Forelimb muscle (tissue), 1 donor: ENCODE results near the gene MEF2D. TPM values are rescaled to one million over a fixed set of nuclear protein-coding genes. Genes with fewer than 3 reads are reported as not detected.

ENCODE experiments used
- DNase-seq: peaks from one replicate; pipeline ENCODE4 v3.0.0-alpha.2; 2013; ENCODE audit warnings: low read depth
- polyA plus RNA-seq: library from polyadenylated mRNA; unstranded; fragments of 120-200 nt; gene quantifications from one replicate; pipeline ENCODE4 v1.2.1, GENCODE V29; 2013; ENCODE audit not compliant: insufficient read length

Gene MEF2D
- polyA plus RNA-seq, result 78.6 TPM

- DNase-seq, result no peak
These were observed at the start of gene MEF2D for GRCh38 chr1:156500543-156500792. TSS of gene MEF2D (minus strand) at chr1:156500775. CDS start at chr1:156483292, 17,483 bp downstream.

DNA sequence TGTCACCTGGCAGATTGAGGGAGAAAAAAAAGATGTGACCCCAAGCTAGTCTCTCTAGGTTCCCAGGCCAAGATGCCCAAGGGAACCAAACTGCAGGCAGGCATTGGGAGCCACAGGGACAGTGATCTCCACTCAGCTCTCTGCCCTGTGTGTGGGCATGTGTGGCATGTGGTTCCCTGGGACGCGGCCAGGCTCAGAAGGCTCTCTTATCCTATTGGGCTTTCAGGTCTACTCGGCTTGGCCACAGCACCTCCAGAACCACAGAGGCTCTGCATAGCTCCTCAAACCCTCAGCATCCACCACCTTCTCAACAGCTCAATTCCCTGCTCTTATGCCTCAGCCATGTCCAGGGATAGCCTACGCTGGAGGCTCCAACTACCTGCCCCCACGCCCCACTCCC lies 49.8 kb upstream of the MEF2D start:
- DNase-seq, result no peak

GRCh38 chr1:156549831-156550230 lies 49.3 kb upstream of the MEF2D start:
- no peak for DNase-seq

DNA sequence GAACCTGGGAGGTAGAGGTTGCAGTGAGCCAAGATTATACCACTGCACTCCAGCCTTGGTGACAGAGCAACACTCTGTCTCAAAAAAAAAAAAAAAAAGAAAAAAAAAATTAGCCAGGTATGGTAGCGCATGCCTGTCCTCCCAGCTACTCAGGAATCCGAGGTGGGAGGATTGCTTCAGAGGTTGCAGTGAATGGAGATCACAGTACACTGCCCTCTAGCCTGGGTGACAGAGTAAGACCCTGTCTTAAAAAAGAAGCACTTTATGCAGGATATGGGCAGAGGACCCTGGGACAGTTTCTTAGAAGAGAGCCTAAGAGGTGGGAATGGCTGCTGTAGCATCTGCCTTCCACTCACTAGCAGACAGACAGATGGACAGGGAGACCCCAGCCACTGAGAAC lies 48.8 kb upstream of the MEF2D start:
- DNase-seq, result no peak

- no peak for DNase-seq
These were observed 47.4 kb upstream of the MEF2D start for GRCh38 chr1:156547982-156548381.

DNA sequence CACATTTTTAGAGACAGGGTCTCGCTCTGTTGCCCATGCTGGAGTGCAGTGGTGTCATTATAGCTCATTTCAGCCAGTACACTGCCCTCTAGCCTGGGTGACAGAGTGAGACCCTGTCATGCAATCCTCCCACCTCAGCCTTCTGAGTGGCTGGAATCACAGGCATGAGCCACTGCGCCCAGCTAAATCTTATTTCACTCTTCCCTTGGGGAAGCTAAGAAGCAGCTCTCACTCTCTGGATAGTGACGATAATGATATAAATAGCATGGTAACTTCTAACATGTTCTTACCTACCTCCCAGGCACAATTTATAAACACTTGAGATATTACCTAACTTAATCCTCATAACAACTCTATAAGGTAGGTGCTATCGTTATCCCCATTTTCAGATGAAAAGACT lies 46.9 kb upstream of the MEF2D start:
- no peak for DNase-seq

DNA sequence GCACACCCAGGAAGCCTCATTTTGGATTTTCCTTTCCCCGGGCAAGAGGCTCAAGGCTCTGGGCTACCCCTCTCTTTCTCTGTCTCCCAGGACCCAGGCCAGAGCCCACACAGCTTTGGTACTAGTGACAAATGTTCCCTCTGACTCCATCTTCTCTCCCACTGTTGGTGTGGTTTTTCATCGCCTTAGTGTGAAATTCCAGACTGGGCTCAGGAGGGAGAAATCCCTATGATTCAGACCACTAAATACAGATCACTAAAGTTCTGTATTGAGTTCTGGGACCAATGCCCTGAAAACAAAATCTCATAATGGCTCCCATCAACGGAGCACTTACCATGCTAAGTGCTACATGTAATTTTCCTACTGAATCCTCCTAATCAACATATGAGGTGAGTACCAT lies 45.7 kb upstream of the MEF2D start:
- no peak for DNase-seq

GRCh38 chr1:156544592-156545102 lies 44.1 kb upstream of the MEF2D start:
- DNase-seq, result no peak

DNA sequence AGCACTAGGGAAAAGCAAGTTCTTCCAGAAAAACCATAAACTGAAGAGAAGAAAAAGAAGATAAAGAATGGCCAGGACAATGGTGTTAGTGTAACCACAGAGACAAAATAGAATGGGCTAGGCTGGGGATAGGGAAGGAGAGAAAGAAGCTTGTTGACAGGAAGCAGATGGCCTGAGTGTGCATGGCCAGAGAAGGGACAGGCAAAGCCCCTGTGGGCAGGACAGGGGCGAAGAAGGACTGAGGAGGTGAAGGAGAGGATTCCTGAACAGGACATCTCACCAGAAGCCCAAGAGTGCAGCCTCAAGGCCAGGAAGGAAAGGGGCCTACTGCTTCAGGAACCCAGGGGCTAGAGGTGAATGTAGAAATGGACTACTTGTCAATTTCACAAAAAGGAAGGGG lies 42.5 kb upstream of the MEF2D start:
- DNase-seq, result no peak

- no peak for DNase-seq
These were observed 40.4 kb upstream of the MEF2D start for GRCh38 chr1:156540955-156541354.

- DNase-seq, result no peak
These were observed 39.3 kb upstream of the MEF2D start for GRCh38 chr1:156539818-156540355.

DNA sequence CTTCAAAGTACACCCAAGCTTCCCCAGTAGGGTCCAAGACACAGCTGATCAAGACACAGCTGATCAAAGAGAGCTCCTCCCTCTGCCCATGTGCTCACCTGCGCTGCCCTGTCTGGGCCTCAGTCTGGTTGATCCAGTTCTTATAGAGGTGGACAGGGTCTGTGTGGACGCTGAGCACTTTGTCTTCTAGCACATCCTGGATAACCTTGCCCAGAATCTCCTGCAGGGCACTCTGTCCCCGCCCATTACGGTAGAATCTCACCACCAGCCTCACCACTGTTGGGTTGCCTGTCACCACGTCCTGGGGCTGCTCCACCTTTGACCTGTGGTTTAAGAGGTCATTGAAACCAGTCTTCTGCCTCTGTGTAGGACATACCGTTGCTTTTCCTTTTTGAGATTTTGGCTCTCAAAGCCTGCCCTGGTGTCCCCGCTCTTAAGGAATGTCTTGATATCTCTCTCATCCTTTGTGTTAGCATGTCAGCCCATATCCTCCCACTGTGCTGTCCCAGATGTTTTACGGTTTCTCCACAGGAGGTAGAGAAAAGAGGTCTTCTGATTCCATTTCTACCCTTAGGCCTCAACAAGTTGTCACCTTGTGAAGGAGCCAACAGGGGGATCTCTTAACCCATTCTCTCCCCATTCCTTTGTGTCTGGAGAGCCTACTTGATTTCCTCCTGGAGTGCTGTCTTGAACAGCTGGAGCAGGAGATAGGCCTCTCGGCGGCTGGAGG lies 38.3 kb upstream of the MEF2D start:
- no peak for DNase-seq

DNA sequence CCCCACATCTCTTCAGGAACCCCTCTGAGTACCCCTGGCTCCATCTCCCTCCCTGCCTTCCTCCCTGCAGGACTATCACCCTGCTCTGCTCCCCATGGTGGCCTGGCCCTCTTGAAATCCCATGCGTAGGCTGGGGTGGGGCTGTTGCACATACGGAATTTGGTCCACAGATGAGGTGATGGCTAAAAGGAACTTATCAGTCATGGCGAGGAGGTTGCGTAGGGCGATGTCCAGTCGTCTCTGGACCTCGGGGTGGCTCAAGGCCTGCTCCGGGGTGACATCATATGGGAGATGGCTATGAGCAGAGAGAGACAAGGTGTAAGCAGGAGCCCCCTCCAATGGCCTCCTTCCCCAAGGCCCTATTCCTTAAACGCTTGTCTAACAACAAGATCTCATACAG lies 36.5 kb upstream of the MEF2D start:
- no peak for DNase-seq

- no peak for DNase-seq
These were observed 34.0 kb upstream of the MEF2D start for GRCh38 chr1:156534424-156535060.

- no peak for DNase-seq
These were observed 33.1 kb upstream of the MEF2D start for GRCh38 chr1:156533568-156534220.

- DNase-seq, result no peak
These were observed 31.8 kb upstream of the MEF2D start for GRCh38 chr1:156532374-156532773.

DNA sequence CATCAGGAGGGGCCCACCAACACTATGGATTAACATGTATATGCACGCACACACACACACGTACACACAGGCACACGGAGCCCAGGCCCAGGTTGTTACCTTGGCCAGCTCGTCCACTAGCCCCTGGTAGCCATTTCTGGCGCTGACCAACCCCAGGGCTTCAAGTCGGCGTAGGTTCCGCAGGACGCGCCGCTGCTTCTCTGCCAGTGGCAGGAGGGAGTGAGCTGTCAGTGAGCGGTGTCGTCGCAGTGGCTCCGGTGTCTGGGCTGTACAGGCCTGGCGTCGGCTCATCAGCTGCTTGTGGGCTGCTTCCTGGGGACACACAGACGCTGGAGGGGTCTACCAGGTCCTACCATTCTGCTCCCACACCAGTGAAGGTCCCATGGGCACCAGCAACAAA lies 29.4 kb upstream of the MEF2D start:
- DNase-seq, result no peak

GRCh38 chr1:156528875-156529425 lies 28.4 kb upstream of the MEF2D start:
- no peak for DNase-seq

GRCh38 chr1:156528231-156528630 lies 27.7 kb upstream of the MEF2D start:
- DNase-seq, result no peak

DNA sequence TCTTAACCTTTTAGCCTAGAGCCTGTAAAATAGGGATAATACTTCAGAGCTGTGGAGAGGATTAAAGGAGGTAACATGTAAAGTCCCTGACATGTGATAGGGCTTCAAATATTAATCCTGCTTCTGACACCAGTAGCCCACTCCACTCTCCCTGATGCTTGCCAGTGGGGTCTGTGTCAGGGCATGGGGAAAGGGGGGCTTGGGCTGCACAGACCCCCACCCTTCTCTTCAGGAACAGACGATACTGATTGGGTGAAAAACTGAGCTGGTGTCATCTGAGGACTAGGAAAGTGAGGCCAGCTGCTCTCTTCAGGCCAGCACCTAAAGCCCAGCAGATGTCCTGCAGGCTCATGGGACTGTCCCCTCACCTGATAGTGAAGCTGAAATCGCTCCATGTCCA lies 27.0 kb upstream of the MEF2D start:
- DNase-seq, result no peak

GRCh38 chr1:156525856-156526489 lies 25.4 kb upstream of the MEF2D start:
- DNase-seq, result no peak

GRCh38 chr1:156525071-156525501 lies 24.5 kb upstream of the MEF2D start:
- no peak for DNase-seq
